ENCODE results near the gene SDR9C7. TPM values are rescaled to one million over a fixed set of nuclear protein-coding genes. Genes with fewer than 3 reads are reported as not detected.

SDR9C7 gene
- total and polyA plus RNA-seq, 2 of the 8 experiments (the other 6 are each of a cell fraction or from before 2014, with no cell fraction given) = 0.11 TPM; not detected in 1

DNA sequence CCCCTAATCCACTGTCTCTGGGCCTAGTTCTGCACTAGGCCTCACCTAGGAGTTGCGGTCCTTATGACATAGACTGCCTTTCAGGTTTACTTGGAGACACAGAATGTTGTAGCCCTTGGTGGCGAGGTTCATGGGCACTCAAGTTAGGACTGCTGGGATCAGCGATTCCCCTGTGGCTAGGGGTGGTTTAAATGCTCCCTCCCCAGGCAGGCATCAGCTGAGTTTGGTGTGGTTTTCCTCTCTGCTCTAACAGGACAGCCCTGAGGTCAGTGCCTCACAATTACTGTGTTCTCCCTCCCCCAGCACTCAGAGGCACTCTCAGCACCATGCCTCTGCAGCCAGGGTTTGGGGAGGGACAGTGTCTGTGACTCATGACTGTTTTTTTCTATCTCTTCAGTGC is 45.4 kb upstream of the SDR9C7 start (continued):
- TF ChIP-seq, protein P1, sequence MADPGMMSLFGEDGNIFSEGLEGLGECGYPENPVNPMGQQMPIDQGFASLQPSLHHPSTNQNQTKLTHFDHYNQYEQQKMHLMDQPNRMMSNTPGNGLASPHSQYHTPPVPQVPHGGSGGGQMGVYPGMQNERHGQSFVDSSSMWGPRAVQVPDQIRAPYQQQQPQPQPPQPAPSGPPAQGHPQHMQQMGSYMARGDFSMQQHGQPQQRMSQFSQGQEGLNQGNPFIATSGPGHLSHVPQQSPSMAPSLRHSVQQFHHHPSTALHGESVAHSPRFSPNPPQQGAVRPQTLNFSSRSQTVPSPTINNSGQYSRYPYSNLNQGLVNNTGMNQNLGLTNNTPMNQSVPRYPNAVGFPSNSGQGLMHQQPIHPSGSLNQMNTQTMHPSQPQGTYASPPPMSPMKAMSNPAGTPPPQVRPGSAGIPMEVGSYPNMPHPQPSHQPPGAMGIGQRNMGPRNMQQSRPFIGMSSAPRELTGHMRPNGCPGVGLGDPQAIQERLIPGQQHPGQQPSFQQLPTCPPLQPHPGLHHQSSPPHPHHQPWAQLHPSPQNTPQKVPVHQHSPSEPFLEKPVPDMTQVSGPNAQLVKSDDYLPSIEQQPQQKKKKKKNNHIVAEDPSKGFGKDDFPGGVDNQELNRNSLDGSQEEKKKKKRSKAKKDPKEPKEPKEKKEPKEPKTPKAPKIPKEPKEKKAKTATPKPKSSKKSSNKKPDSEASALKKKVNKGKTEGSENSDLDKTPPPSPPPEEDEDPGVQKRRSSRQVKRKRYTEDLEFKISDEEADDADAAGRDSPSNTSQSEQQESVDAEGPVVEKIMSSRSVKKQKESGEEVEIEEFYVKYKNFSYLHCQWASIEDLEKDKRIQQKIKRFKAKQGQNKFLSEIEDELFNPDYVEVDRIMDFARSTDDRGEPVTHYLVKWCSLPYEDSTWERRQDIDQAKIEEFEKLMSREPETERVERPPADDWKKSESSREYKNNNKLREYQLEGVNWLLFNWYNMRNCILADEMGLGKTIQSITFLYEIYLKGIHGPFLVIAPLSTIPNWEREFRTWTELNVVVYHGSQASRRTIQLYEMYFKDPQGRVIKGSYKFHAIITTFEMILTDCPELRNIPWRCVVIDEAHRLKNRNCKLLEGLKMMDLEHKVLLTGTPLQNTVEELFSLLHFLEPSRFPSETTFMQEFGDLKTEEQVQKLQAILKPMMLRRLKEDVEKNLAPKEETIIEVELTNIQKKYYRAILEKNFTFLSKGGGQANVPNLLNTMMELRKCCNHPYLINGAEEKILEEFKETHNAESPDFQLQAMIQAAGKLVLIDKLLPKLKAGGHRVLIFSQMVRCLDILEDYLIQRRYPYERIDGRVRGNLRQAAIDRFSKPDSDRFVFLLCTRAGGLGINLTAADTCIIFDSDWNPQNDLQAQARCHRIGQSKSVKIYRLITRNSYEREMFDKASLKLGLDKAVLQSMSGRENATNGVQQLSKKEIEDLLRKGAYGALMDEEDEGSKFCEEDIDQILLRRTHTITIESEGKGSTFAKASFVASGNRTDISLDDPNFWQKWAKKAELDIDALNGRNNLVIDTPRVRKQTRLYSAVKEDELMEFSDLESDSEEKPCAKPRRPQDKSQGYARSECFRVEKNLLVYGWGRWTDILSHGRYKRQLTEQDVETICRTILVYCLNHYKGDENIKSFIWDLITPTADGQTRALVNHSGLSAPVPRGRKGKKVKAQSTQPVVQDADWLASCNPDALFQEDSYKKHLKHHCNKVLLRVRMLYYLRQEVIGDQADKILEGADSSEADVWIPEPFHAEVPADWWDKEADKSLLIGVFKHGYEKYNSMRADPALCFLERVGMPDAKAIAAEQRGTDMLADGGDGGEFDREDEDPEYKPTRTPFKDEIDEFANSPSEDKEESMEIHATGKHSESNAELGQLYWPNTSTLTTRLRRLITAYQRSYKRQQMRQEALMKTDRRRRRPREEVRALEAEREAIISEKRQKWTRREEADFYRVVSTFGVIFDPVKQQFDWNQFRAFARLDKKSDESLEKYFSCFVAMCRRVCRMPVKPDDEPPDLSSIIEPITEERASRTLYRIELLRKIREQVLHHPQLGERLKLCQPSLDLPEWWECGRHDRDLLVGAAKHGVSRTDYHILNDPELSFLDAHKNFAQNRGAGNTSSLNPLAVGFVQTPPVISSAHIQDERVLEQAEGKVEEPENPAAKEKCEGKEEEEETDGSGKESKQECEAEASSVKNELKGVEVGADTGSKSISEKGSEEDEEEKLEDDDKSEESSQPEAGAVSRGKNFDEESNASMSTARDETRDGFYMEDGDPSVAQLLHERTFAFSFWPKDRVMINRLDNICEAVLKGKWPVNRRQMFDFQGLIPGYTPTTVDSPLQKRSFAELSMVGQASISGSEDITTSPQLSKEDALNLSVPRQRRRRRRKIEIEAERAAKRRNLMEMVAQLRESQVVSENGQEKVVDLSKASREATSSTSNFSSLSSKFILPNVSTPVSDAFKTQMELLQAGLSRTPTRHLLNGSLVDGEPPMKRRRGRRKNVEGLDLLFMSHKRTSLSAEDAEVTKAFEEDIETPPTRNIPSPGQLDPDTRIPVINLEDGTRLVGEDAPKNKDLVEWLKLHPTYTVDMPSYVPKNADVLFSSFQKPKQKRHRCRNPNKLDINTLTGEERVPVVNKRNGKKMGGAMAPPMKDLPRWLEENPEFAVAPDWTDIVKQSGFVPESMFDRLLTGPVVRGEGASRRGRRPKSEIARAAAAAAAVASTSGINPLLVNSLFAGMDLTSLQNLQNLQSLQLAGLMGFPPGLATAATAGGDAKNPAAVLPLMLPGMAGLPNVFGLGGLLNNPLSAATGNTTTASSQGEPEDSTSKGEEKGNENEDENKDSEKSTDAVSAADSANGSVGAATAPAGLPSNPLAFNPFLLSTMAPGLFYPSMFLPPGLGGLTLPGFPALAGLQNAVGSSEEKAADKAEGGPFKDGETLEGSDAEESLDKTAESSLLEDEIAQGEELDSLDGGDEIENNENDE (IDR thresholded peaks at IDR 0.05; ENCODE audit: insufficient replicate concordance, low read length) = no peak
- no peak for TF ChIP-seq YY1 (IDR thresholded peaks at IDR 0.05; ENCODE audit: low read depth, low read length)
- no peak for TF ChIP-seq CREB1 (IDR thresholded peaks at IDR 0.05)
- no peak for TF ChIP-seq SIX5 (IDR thresholded peaks at IDR 0.05; ENCODE audit: low read depth, low read length)
- TF ChIP-seq, protein P2, sequence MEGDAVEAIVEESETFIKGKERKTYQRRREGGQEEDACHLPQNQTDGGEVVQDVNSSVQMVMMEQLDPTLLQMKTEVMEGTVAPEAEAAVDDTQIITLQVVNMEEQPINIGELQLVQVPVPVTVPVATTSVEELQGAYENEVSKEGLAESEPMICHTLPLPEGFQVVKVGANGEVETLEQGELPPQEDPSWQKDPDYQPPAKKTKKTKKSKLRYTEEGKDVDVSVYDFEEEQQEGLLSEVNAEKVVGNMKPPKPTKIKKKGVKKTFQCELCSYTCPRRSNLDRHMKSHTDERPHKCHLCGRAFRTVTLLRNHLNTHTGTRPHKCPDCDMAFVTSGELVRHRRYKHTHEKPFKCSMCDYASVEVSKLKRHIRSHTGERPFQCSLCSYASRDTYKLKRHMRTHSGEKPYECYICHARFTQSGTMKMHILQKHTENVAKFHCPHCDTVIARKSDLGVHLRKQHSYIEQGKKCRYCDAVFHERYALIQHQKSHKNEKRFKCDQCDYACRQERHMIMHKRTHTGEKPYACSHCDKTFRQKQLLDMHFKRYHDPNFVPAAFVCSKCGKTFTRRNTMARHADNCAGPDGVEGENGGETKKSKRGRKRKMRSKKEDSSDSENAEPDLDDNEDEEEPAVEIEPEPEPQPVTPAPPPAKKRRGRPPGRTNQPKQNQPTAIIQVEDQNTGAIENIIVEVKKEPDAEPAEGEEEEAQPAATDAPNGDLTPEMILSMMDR (IDR thresholded peaks at IDR 0.05; ENCODE audit: control extremely low read depth in 1 of 3, insufficient read depth in 1 of 3, low read depth in 1 of 3, low read length in 3 of 3) = no peak
- TF ChIP-seq HDAC2 (IDR thresholded peaks at IDR 0.05; ENCODE audit: borderline replicate concordance in 1 of 2, low read depth in 2 of 2, low read length in 2 of 2) = no peak
- no peak for TF ChIP-seq CBX5 (IDR thresholded peaks at IDR 0.05; ENCODE audit: low read depth, low read length)
- no peak for TF ChIP-seq NANOG (IDR thresholded peaks at IDR 0.05; ENCODE audit: insufficient read depth, low read depth, low read length, poor library complexity, severe bottlenecking)
- no peak for TF ChIP-seq SIRT6 (IDR thresholded peaks at IDR 0.05; ENCODE audit: low read length)
- TF ChIP-seq SP4 (IDR thresholded peaks at IDR 0.05; ENCODE audit: low read length) = no peak

Measured in H1 (cell line).